ENCODE data around the gene SERGEF. TPM values are rescaled to one million over a fixed set of nuclear protein-coding genes. Genes with fewer than 3 reads are reported as not detected.

Gene SERGEF
- total RNA-seq, 1 experiment from 2014 or later: 31.4 TPM

DNA sequence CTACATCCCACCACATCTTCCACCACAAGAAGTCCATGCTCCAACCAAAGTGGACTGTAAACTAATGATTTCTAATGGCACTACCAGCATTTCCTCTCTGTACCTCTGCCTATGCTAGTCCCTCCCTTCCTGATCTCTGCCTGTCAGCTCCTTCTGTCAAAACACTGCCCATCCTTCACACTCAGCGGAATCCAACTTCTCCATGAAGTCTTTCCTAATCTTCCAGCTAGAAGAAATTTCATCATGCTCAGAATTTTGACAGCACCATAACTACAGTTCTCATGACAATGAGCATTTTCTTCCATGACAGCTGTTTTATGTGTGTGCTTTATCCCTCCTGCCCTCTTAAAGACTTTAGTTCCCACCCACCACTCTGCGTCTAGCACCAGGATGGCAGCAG lies 111.4 kb downstream of the SERGEF start:
- Histone ChIP-seq H3K27ac (ENCODE audit: insufficient read length, low read depth, low read length) (no peak overlapping the region), H2AK5ac (ENCODE audit: insufficient read length, low read length) (no peak overlapping the region), H3K27me3 (ENCODE audit: insufficient read depth, low read length) (no peaks in the 10 kb centered on the region), H3K56ac (ENCODE audit: insufficient read length, low read depth, low read length) (no peak overlapping the region), H3K79me1 (ENCODE audit: insufficient read depth, low read depth, low read length, poor library complexity, severe bottlenecking) (no peaks in the 10 kb centered on the region), H3K4me2 (ENCODE audit: insufficient read depth, insufficient read length, low read length) (no peak overlapping the region), H2AFZ (ENCODE audit: low read length) (no peak overlapping the region), H2BK15ac (ENCODE audit: low read depth, low read length) (no peak overlapping the region), H3K18ac (ENCODE audit: insufficient read length, low read depth, low read length) (no peak overlapping the region), H3K79me2 (ENCODE audit: insufficient read depth, low read length) (no peaks in the 10 kb centered on the region), H3K9ac (ENCODE audit: extremely low read depth, insufficient read length, low read length) (no peak overlapping the region), H2BK120ac (ENCODE audit: low read depth, low read length, poor library complexity, severe bottlenecking) (no peak overlapping the region), H4K5ac (ENCODE audit: insufficient read length, low read depth, low read length) (no peak overlapping the region), H4K91ac (ENCODE audit: insufficient read length, low read depth, low read length) (no peak overlapping the region), H3T11ph (ENCODE audit: low read length) (no peak overlapping the region), H3K4me1 (ENCODE audit: insufficient read depth, low read length) (peaks cover 4% of the 10 kb centered on the region; the same call in 1 of the 2 replicates), H4K8ac (replicated peaks; ENCODE audit: insufficient read length, low read depth, low read length) (no peak overlapping the region), H3K4ac (ENCODE audit: low read depth, low read length) (no peak overlapping the region), H3K9me3 (ENCODE audit: control insufficient read depth, low read depth, low read length) (no peaks in the 10 kb centered on the region), H3K23ac (ENCODE audit: insufficient read length, low read depth, low read length) (peak overlapping the region; percentile 93), H2BK5ac (ENCODE audit: insufficient read length, low read length) (no peak overlapping the region), H3K14ac (ENCODE audit: insufficient read depth, low read length) (no peak overlapping the region), H2BK12ac (ENCODE audit: insufficient read length, low read depth, low read length) (no peak overlapping the region), H2BK20ac (ENCODE audit: low read depth, low read length, poor library complexity, severe bottlenecking) (no peak overlapping the region), H3K23me2 (ENCODE audit: insufficient read length, low read depth, low read length, poor library complexity, severe bottlenecking) (no peaks in the 10 kb centered on the region), H4K20me1 (ENCODE audit: control insufficient read depth, insufficient read depth, insufficient read length) (no peaks in the 10 kb centered on the region)
- no peaks in the 10 kb centered on the region for H3K36me3 Mint-ChIP-seq (ENCODE audit: insufficient read depth in 1 of 3, low read depth in 3 of 3)
- WGBS (ENCODE audit: extremely low coverage, insufficient read length, low lambda C conversion rate): no CpG with 5 or more reads among the region's 2 CpGs
- H3K27ac Mint-ChIP-seq: no peak overlapping the region
- TF ChIP-seq CTCF (conservative IDR thresholded peaks at IDR 0.05): no peak
- no peaks in the 10 kb centered on the region for H3K27me3 Mint-ChIP-seq (ENCODE audit: low read depth)
- peaks cover 11% of the 10 kb centered on the region in 2 experiments for H3K4me1 Mint-ChIP-seq
- H3K9me3 Mint-ChIP-seq: no peaks in the 10 kb centered on the region
- no peak overlapping the region for H3K4me3 Mint-ChIP-seq
- no peak for DNase-seq
